Activated T-helper 17 cell treated with anti-CD3 and anti-CD28 coated beads, Interleukin-2, amount 50 U/mL, for 72 hours (primary cell): ENCODE results near the gene PAPOLG. TPM values are rescaled to one million over a fixed set of nuclear protein-coding genes. Genes with fewer than 3 reads are reported as not detected.

ENCODE experiments used
- ATAC-seq: fragments of 150-1000 bp; cut with Tn5 transposase; replicated peaks from 2 replicates; pipeline ENCODE4 v1.10.0; 2021; ENCODE audit warnings: mild to moderate bottlenecking, moderate library complexity
- H3K27ac Mint-ChIP-seq: one replicate; pipeline ENCODE4 v1.8.0; 2022; ENCODE audit warnings: mixed read lengths
- H3K27me3 Mint-ChIP-seq: one replicate; pipeline ENCODE4 v1.8.0; 2022; ENCODE audit warnings: mixed read lengths
- H3K36me3 Mint-ChIP-seq: one replicate; pipeline ENCODE4 v1.8.0; 2022; ENCODE audit warnings: low read depth, mild to moderate bottlenecking, mixed read lengths
- H3K4me1 Mint-ChIP-seq: one replicate; pipeline ENCODE4 v1.8.0; 2022; ENCODE audit warnings: mixed read lengths
- H3K4me3 Mint-ChIP-seq: one replicate; pipeline ENCODE4 v1.8.0; 2022; ENCODE audit warnings: mild to moderate bottlenecking, mixed read lengths
- H3K9me3 Mint-ChIP-seq: one replicate; pipeline ENCODE4 v1.8.0; 2022; ENCODE audit warnings: mixed read lengths
- total RNA-seq, 2 donors: library from RNA; stranded (reverse); gene quantifications; one replicate each; pipeline ENCODE4 v1.2.3, GENCODE V29; 2022

The PAPOLG gene
- total RNA-seq: 10 to 100 TPM; 10.7 to 15.8 TPM

DNA sequence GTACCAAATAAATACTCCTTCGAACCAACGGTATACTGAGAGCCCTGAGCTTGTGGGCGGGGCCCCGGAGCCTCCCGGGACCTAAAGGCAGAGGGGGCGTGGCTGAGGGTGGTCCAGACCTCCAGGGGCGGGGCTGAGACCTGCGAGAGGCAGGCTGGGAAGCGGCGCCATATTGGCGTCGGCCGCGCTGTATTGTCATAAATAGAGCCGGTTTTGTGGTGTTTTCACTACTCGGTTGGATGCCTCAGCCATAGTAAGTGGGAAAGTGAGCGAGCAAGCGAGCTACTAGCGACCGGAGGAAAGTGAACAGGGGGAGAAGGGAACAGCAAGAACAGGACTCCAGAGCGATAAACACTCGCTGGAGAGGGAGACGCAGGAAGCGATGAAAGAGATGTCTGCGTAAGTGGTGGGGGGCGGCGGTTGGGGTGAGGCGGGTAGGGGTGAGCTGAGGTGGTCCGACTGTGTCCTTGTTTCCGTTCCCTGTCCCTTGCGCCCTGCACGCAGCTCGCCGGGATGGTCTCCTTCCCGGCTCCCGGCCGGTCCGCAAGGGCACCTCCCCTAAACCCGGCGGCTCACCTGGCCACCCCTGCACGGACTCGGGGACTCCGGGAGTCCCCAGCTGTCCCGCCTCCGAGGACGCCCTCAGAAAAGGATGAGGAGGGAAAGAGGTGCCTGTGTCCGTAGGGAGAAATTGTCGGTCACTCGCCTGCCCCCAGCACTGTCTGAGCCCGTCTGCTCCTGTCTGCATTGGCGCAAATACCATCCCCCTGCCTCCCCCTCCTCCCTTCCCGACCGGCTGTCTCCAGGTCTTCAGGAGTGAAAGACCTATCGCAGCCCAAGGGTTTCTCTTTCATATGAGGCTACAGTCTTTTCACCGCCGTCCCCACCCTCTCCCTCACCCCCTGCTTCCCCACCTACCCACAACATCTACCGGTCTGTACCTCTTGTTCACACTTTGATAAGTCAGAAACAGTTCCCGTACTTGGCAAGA, at the start of gene PAPOLG:
PAPOLG (plus strand) TSS at position 172 of the 991 bp plus-strand sequence; CDS start at position 383, 211 bp downstream.
- peak within 1 kb of the TSS; percentile 99 for H3K27ac Mint-ChIP-seq
- peak; percentile 98 for ATAC-seq
- H3K27me3 Mint-ChIP-seq: no peaks in the 10 kb centered on the region

DNA sequence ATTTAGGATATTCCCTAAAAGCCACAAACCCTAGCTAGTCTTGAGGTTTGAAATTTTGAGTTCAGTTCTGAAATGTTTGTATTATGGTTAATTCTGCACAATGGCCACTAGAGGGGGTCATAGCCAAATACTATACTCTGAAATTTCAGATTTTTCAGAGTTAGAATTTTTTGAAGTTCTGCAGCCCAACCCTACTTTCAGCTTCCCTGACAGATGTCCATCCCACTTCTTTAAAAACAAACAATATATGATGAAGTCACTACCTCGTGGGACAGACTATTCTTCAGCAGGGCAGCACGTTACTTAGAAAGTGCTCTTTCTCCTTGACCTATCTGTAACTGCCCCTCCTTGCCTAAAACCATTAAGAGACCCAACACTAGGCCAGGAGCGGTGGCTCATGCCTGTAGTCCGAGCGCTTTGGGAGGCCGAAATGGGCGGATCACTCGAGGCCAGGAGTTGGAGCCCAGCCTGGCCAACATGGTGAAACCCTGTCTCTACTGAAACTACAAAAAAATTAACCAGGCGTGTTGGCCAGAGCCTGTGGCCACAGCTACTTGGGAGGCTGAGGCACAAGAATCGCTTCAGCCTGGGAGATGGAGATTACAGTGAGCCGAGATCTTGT, 48.2 kb upstream of the PAPOLG start:
- H3K27me3 Mint-ChIP-seq: peaks cover 12% of the 10 kb centered on the region
- ATAC-seq: peak; percentile 32
- H3K27ac Mint-ChIP-seq: no peak overlapping the region
- H3K36me3 Mint-ChIP-seq: no peaks in the 10 kb centered on the region
- peaks cover 4% of the 10 kb centered on the region for H3K4me1 Mint-ChIP-seq
- no peaks in the 10 kb centered on the region for H3K9me3 Mint-ChIP-seq
- H3K4me3 Mint-ChIP-seq: no peak overlapping the region

More for the DNA sequence above, at the start of gene PAPOLG:
- peaks cover 24% of the 10 kb centered on the region for H3K4me1 Mint-ChIP-seq
- H3K36me3 Mint-ChIP-seq: peaks cover 36% of the 10 kb centered on the region
- H3K4me3 Mint-ChIP-seq: peak within 1 kb of the TSS; percentile 99
- no peaks in the 10 kb centered on the region for H3K9me3 Mint-ChIP-seq

DNA sequence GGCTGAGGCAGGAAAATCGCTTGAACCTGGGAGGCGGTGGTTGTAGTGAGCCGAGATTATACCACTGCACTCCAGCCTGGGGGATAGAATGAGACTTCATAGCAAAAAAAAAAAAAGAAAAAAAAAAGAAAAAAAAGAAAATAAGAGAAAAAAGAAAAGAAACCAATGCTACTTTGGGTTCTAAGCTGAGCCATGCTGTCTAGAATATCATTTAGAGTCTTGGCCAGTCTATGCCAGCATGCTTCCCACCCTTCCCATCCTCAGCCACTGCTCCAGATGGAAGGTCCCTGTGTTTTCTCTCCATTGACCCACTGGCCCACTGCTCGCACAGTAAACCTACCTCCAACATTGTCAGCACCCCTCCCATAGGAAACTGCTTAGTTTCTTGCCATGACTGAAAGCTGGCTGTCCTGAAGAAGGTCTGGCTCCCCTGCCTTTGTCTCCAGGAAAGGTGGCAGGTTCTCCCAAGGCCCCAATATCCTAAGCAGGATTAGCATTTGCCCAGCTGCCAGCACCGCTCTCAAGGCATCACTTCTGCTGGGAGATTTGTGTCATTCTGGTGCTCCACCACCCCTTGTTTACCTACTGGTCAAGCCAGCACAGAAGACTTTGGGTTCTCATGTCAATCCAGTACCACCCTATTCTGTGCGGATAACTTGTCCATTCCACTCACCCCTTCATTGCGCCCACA, 47.3 kb upstream of the PAPOLG start:
- no peak overlapping the region for H3K27ac Mint-ChIP-seq
- no peak overlapping the region for H3K4me3 Mint-ChIP-seq
- H3K9me3 Mint-ChIP-seq: no peaks in the 10 kb centered on the region
- peaks cover 4% of the 10 kb centered on the region for H3K4me1 Mint-ChIP-seq
- peaks cover 12% of the 10 kb centered on the region for H3K27me3 Mint-ChIP-seq
- no peaks in the 10 kb centered on the region for H3K36me3 Mint-ChIP-seq
- no peak for ATAC-seq

- peaks cover 8% of the 10 kb centered on the region for H3K27me3 Mint-ChIP-seq
- H3K4me3 Mint-ChIP-seq: no peak overlapping the region
- peaks cover 4% of the 10 kb centered on the region for H3K4me1 Mint-ChIP-seq
- no peak overlapping the region for H3K27ac Mint-ChIP-seq
- no peak for ATAC-seq
- H3K36me3 Mint-ChIP-seq: no peaks in the 10 kb centered on the region
- no peaks in the 10 kb centered on the region for H3K9me3 Mint-ChIP-seq
These were observed 45.4 kb upstream of the PAPOLG start for GRCh38 chr2:60710707-60711106.

GRCh38 chr2:60715561-60715960, 40.5 kb upstream of the PAPOLG start:
- H3K9me3 Mint-ChIP-seq: no peaks in the 10 kb centered on the region
- H3K36me3 Mint-ChIP-seq: no peaks in the 10 kb centered on the region
- no peak for ATAC-seq

DNA sequence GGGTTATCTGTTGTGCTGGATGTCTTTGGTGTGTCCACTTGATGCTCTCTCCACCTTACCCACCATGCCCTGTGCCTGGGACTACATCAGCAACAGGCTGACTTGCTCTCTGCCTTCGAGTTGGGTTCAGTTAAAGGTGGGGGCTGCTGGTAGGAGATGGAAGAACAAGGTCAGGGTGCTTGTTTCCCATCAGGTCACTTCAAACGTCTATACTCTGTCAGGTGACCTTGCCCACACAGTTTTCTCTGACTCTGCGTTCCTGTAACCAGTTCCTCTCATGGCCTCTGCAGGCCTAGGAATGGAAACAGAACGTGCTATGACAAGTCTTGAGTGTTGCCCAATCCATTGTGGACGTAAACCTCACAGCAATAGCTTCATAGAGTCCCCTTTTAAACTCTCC, 38.4 kb upstream of the PAPOLG start:
- Mint-ChIP-seq H3K4me3 (no peak overlapping the region), H3K36me3 (no peaks in the 10 kb centered on the region), H3K4me1 (no peaks in the 10 kb centered on the region), H3K27me3 (no peaks in the 10 kb centered on the region), H3K9me3 (no peaks in the 10 kb centered on the region), H3K27ac (no peak overlapping the region)
- no peak for ATAC-seq

More at GRCh38 chr2:60715561-60715960, 40.5 kb upstream of the PAPOLG start:
- no peak overlapping the region for H3K27ac Mint-ChIP-seq
- H3K27me3 Mint-ChIP-seq: no peaks in the 10 kb centered on the region
- no peaks in the 10 kb centered on the region for H3K4me1 Mint-ChIP-seq
- H3K4me3 Mint-ChIP-seq: no peak overlapping the region

DNA sequence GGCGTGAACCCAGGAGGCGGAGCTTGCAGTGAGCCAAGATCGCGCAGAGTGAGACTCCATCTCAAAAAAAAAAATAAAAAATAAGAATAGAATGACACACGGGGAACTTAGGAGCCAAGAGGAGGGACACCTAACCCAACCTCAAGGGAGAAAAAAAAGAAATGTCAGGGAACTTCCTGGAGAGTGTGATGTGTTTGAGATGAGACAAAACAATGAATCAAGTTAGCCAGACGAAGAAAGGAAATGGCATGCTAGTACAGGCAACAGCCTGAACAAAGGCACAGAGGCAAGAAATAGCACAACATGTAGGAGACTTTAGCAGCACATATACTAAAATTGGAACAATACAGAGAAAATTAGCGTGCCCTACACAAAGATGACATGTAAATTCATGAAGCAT, 36.7 kb upstream of the PAPOLG start:
- H3K4me3 Mint-ChIP-seq: no peak overlapping the region
- no peaks in the 10 kb centered on the region for H3K36me3 Mint-ChIP-seq
- H3K27me3 Mint-ChIP-seq: no peaks in the 10 kb centered on the region
- H3K4me1 Mint-ChIP-seq: no peaks in the 10 kb centered on the region
- no peaks in the 10 kb centered on the region for H3K9me3 Mint-ChIP-seq
- H3K27ac Mint-ChIP-seq: no peak overlapping the region
- ATAC-seq: no peak

- Mint-ChIP-seq H3K9me3 (no peaks in the 10 kb centered on the region), H3K4me1 (no peaks in the 10 kb centered on the region), H3K27ac (no peak overlapping the region), H3K4me3 (no peak overlapping the region), H3K36me3 (no peaks in the 10 kb centered on the region), H3K27me3 (no peaks in the 10 kb centered on the region)
- no peak for ATAC-seq
These were observed 30.6 kb upstream of the PAPOLG start for GRCh38 chr2:60725466-60725865.

GRCh38 chr2:60728855-60729254, 27.2 kb upstream of the PAPOLG start:
- ATAC-seq: no peak
- H3K4me3 Mint-ChIP-seq: no peak overlapping the region
- no peaks in the 10 kb centered on the region for H3K27me3 Mint-ChIP-seq
- H3K36me3 Mint-ChIP-seq: no peaks in the 10 kb centered on the region
- H3K4me1 Mint-ChIP-seq: no peaks in the 10 kb centered on the region
- no peak overlapping the region for H3K27ac Mint-ChIP-seq
- H3K9me3 Mint-ChIP-seq: no peaks in the 10 kb centered on the region

DNA sequence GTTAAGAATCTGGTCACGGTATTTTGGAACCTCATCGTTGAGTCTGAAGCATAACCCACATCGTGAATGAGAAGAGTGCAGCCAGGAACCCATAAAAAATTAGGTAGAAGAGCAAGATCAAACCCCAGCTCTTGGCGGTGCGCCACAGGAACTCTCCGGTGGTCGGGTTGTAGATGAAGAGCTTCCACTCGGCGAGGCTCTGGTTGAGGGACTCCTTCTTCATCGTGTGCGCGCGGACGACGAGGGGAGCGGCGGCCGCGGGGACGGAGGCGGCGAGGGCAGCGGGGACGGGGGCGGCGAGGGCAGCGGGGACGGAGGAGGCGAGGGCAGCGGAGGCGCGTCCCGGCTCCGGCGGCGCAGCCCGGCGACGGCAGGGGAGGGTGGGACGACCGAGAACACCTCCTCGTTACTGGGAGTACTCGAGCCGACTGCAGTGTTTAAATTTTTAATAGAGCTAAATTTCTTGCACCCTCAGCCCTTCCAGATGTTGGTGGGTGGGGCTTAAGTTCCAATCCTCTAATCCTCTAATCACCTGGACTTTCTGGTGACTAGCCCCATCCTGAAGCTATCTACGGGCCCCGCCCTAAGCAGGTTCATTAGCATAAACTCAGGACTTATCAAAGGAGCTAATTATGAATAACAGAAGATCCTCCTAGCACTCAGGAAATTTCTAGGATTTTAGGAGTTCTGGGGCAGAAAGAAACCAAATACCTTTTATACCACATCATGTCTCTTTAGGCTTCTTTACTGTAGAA, 20.4 kb upstream of the PAPOLG start:
- Mint-ChIP-seq H3K36me3 (no peaks in the 10 kb centered on the region), H3K27me3 (peaks cover 26% of the 10 kb centered on the region), H3K27ac (peak overlapping the region; percentile 44), H3K4me1 (peaks cover 5% of the 10 kb centered on the region), H3K4me3 (peak overlapping the region; percentile 86), H3K9me3 (no peaks in the 10 kb centered on the region)
- peak; percentile 38 for ATAC-seq

DNA sequence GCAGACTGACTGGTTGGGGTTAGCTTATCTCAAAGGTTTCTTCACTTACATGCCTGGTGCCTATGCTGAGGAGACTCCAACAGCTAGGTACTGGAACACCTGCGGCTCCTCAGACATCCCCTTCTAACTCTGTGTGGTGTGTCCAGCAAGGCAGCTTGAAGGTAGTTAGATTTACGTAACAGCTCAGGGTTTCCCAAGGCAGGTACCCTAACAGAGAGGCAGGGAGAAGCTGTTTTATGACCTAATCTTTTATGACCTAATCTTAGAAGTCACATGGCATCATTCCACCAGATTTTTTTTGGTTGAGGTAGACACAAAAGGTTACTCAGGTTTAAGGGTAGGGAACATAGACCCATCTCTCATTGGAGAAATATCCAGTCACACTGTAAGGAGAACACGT, 17.4 kb upstream of the PAPOLG start:
- Mint-ChIP-seq H3K4me3 (no peak overlapping the region), H3K9me3 (no peaks in the 10 kb centered on the region), H3K27ac (no peak overlapping the region), H3K4me1 (peaks cover 5% of the 10 kb centered on the region), H3K36me3 (no peaks in the 10 kb centered on the region), H3K27me3 (peaks cover 26% of the 10 kb centered on the region)
- no peak for ATAC-seq

DNA sequence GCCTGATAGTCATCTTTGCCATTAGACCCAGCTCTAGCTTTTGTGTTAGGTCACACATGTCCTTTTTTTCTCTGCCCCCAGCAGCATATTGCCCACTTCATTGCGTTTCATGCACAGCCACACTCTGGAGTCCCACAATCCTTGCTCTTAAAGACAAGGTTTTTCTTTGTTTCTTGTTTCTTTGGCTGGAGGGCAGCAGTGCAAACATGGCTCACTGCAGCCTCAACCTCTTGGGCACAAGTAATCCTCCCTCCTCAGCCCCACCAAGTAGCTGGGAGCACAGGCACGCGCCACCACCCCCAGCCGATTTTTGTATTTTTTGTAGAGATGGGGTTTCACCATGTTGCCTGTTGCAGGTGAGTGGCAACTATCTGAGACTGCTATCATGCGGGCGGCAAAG, 16.9 kb upstream of the PAPOLG start:
- no peak for ATAC-seq
- H3K4me1 Mint-ChIP-seq: peaks cover 5% of the 10 kb centered on the region
- no peaks in the 10 kb centered on the region for H3K9me3 Mint-ChIP-seq
- no peak overlapping the region for H3K27ac Mint-ChIP-seq
- no peaks in the 10 kb centered on the region for H3K36me3 Mint-ChIP-seq
- no peak overlapping the region for H3K4me3 Mint-ChIP-seq
- peaks cover 26% of the 10 kb centered on the region for H3K27me3 Mint-ChIP-seq

DNA sequence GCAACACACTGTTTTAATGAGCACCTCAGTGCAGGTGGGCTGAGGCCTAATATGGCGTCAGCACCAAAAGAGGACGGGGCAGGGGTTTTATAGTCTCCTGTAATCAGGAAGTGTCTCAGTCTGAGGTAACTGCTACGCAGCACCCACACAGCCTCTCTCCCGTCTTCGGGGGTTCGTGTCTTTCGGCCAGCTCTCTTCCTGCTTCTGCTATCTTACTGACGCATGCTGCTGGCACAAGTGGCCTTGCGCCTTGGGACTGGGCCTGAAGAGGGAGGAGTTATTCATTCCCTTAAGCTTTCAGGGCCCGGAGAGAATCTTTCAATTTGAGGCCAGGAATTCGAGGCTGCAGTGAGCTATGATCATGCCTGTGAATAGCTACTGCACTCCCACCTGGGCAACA, 14.5 kb upstream of the PAPOLG start:
- Mint-ChIP-seq H3K9me3 (no peaks in the 10 kb centered on the region), H3K27me3 (peaks cover 12% of the 10 kb centered on the region), H3K4me3 (no peak overlapping the region), H3K4me1 (no peaks in the 10 kb centered on the region), H3K27ac (no peak overlapping the region), H3K36me3 (no peaks in the 10 kb centered on the region)
- ATAC-seq: no peak

DNA sequence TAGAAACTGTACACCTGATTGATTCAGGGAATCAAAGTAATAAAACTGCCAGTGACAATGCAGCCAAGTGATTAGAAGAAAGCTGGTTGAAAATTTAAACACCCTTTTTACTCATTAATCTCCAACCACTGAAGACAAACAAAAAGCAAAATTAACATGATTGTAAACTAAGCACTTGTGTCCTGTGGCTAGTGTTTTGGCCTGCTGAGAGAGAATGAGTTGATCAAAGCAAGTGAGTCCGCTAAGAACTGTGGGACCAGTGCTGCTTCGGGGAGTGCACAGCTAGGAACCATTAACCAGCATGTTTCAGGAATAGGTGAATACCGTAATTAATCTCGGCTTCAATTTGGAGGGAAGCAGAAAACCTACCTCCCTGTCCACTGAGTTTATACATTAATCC, 13.6 kb upstream of the PAPOLG start:
- H3K36me3 Mint-ChIP-seq: no peaks in the 10 kb centered on the region
- ATAC-seq: no peak
- H3K4me1 Mint-ChIP-seq: no peaks in the 10 kb centered on the region
- no peaks in the 10 kb centered on the region for H3K9me3 Mint-ChIP-seq
- H3K4me3 Mint-ChIP-seq: no peak overlapping the region
- H3K27me3 Mint-ChIP-seq: peaks cover 12% of the 10 kb centered on the region
- no peak overlapping the region for H3K27ac Mint-ChIP-seq
